ENCODE results near the gene SLC22A5. TPM values are rescaled to one million over a fixed set of nuclear protein-coding genes. Genes with fewer than 3 reads are reported as not detected.

Gene SLC22A5
- total and polyA plus RNA-seq, 9 of the 15 experiments (the other 6 are each of a cell fraction or from before 2014, with no cell fraction given): 3.0 to 16.6 (median 8.3) TPM

- peak; percentile 17; the same call in 1 of the 2 replicates for TF ChIP-seq ZNF324 (CRISPR knock-in tag; IDR thresholded peaks at IDR 0.05)
- TF ChIP-seq NFATC3 (IDR thresholded peaks at IDR 0.05): no peak
- no peak for TF ChIP-seq ZNF699 (CRISPR knock-in tag; IDR thresholded peaks at IDR 0.05; ENCODE audit: insufficient replicate concordance)
- no peak; a peak in 1 of 4 replicates for TF ChIP-seq KDM1A (IDR thresholded peaks at IDR 0.05)
- TF ChIP-seq ZBTB2 (IDR thresholded peaks at IDR 0.05): no peak
- TF ChIP-seq RCOR1 (IDR thresholded peaks at IDR 0.05; ENCODE audit: borderline replicate concordance in 1 of 2, low read depth in 2 of 2, low read length in 2 of 2): peak in 1 of 2 experiments; percentile 40; a peak in 1 of 4 replicates
- no peak for TF ChIP-seq CHAMP1 (IDR thresholded peaks at IDR 0.05)
- no peak for TF ChIP-seq E2F6 (IDR thresholded peaks at IDR 0.05; ENCODE audit: borderline replicate concordance in 1 of 2, extremely low read depth in 1 of 2, insufficient read depth in 1 of 2, insufficient read length in 1 of 2, low read depth in 1 of 2, low read length in 1 of 2, poor library complexity in 1 of 2, severe bottlenecking in 1 of 2)
- TF ChIP-seq RAD21 (CRISPR knock-in tag; conservative IDR thresholded peaks at IDR 0.05 in 1 of 2, IDR thresholded peaks at IDR 0.05 in 1 of 2): peak in 1 of 2 experiments; percentile 9; a peak in 1 of 4 replicates
- no peak for TF ChIP-seq ARID3A (IDR thresholded peaks at IDR 0.05; ENCODE audit: borderline replicate concordance, low read depth, low read length)
- TF ChIP-seq NR3C1 (CRISPR knock-in tag; IDR thresholded peaks at IDR 0.05): no peak
- TF ChIP-seq TBP (optimal IDR thresholded peaks at IDR 0.05; ENCODE audit: low read depth, low read length): no peak
- no peak for TF ChIP-seq CBX5 (IDR thresholded peaks at IDR 0.05; ENCODE audit: borderline replicate concordance, low read depth)
- no peak for TF ChIP-seq ATF6 (CRISPR knock-in tag; IDR thresholded peaks at IDR 0.05)
Observed at GRCh38 chr5:132425009-132425937, 55.8 kb downstream of the SLC22A5 start (continued).
